ENCODE data around the gene PALM. TPM values are rescaled to one million over a fixed set of nuclear protein-coding genes. Genes with fewer than 3 reads are reported as not detected.

The PALM gene
- total RNA-seq, 1 experiment from 2014 or later = 21.2 TPM

DNA sequence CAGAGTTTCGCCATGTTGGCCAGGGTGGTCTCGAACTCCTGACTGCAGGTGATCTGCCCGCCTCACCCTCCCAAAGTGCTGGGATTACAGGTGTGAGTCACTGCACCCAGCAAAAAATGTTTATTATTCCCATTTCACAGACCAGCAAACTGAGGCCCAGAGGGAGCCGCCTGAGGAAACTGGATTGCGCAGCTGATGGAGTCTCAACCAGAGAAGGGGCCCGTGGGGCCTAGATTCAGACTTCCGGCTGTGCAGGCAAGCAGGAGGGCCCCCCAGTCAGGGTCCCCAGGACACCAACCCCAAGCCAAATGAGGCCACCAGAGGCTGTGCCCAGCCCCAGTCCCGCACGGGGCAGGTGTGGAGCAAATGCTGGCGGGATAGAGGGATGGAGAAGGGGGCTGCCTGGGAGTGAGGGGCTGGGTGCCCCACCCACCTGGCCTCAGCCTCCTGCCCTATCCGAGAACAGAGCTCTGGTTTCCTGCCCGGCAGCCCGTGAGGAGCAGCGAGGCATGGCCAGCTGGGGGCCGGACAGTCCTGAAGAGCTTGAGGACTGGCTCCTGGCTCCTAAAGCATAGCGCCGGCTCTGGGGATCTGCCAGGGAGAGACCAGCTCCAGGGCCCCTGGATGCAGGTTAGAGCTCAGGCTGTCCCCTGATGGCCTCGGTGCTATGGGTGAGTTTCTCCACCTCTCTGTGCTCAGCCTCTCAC is 64.1 kb downstream of the PALM start:
- intact Hi-C loops (cut with micrococcal nuclease; ENCODE audit: unreplicated experiment) = loop anchor here (5.0 kb wide), 2 partner anchors 89 to 209 kb away; partner anchors contain the start of gene WDR18
- POLR2A ChIA-PET (ENCODE audit: low non-redundant PET) = no interaction called here

DNA sequence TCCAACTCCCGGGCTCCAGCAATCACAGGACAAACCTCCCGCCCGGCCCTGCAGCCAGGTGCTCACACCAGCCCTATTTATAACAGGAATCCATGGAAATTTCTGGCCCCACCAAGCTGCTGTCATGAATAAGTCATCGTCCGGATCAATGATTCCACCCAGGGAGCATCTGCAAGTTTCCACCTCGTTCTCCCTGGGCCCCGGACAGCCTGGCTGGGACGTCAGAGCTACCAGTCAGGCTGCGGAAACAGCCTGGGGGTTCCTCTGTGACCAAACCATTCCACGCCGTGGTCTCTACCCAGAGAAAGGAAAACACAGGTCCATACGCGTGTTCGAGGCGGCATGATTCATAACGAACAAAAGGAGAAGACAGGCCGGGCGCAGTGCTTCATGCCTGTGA is 67.8 kb downstream of the PALM start:
- H3K4me3 ChIP-seq (ENCODE audit: low read depth, low read length, poor library complexity, severe bottlenecking) = no peak overlapping the region
- H3K4me1 ChIP-seq (ENCODE audit: insufficient read depth, low read length, poor library complexity, severe bottlenecking) = no peaks in the 10 kb centered on the region
- BruUV-seq (replicated peaks) = no TSS peak
- no peak for DNase-seq (ENCODE audit: low spot score)
- intact Hi-C loops (cut with micrococcal nuclease; ENCODE audit: unreplicated experiment) = no loop called here
- no peaks in the 10 kb centered on the region for H3K27me3 ChIP-seq (replicated peaks; ENCODE audit: insufficient read depth, low read depth, low read length, poor library complexity)
- H3K9me3 ChIP-seq (ENCODE audit: low read depth, low read length, poor library complexity, severe bottlenecking) = no peaks in the 10 kb centered on the region
- ChIA-PET POLR2A (ENCODE audit: low non-redundant PET) (no interaction called here), CTCF (interaction anchor here (0.7 kb wide), 1 partner anchor 214 kb away, joined by 5 read pairs; no protein-coding TSS in a partner anchor)
- no peaks in the 10 kb centered on the region for H3K36me3 ChIP-seq (ENCODE audit: insufficient read depth, low read length, poor library complexity, severe bottlenecking)
- no peak overlapping the region for H3K27ac ChIP-seq (ENCODE audit: low read depth, low read length, poor library complexity, severe bottlenecking)
- TF ChIP-seq EZH2 (IDR thresholded peaks at IDR 0.05; ENCODE audit: borderline replicate concordance, low read depth, low read length, poor library complexity, severe bottlenecking) = no peak
- TF ChIP-seq, protein P1, sequence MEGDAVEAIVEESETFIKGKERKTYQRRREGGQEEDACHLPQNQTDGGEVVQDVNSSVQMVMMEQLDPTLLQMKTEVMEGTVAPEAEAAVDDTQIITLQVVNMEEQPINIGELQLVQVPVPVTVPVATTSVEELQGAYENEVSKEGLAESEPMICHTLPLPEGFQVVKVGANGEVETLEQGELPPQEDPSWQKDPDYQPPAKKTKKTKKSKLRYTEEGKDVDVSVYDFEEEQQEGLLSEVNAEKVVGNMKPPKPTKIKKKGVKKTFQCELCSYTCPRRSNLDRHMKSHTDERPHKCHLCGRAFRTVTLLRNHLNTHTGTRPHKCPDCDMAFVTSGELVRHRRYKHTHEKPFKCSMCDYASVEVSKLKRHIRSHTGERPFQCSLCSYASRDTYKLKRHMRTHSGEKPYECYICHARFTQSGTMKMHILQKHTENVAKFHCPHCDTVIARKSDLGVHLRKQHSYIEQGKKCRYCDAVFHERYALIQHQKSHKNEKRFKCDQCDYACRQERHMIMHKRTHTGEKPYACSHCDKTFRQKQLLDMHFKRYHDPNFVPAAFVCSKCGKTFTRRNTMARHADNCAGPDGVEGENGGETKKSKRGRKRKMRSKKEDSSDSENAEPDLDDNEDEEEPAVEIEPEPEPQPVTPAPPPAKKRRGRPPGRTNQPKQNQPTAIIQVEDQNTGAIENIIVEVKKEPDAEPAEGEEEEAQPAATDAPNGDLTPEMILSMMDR (conservative IDR thresholded peaks at IDR 0.05; ENCODE audit: low read depth, low read length) = no peak

More for the DNA sequence above, 64.1 kb downstream of the PALM start:
- Histone ChIP-seq H3K27me3 (replicated peaks; ENCODE audit: insufficient read depth, low read depth, low read length, poor library complexity) (no peaks in the 10 kb centered on the region), H3K36me3 (ENCODE audit: insufficient read depth, low read length, poor library complexity, severe bottlenecking) (no peaks in the 10 kb centered on the region), H3K9me3 (ENCODE audit: low read depth, low read length, poor library complexity, severe bottlenecking) (no peaks in the 10 kb centered on the region), H3K4me3 (ENCODE audit: low read depth, low read length, poor library complexity, severe bottlenecking) (no peak overlapping the region), H3K4me1 (ENCODE audit: insufficient read depth, low read length, poor library complexity, severe bottlenecking) (no peaks in the 10 kb centered on the region), H3K27ac (ENCODE audit: low read depth, low read length, poor library complexity, severe bottlenecking) (no peak overlapping the region)
- BruUV-seq (replicated peaks) = no TSS peak
- no peak for DNase-seq (ENCODE audit: low spot score)
- CTCF ChIA-PET = interaction anchor here (0.5 to 1.0 kb wide), 2 partner anchors 91 to 254 kb away, joined by 3 read pairs; no protein-coding TSS in a partner anchor
- TF ChIP-seq, protein P1 (conservative IDR thresholded peaks at IDR 0.05; ENCODE audit: low read depth, low read length) = no peak
- TF ChIP-seq EZH2 (IDR thresholded peaks at IDR 0.05; ENCODE audit: borderline replicate concordance, low read depth, low read length, poor library complexity, severe bottlenecking) = no peak

DNA sequence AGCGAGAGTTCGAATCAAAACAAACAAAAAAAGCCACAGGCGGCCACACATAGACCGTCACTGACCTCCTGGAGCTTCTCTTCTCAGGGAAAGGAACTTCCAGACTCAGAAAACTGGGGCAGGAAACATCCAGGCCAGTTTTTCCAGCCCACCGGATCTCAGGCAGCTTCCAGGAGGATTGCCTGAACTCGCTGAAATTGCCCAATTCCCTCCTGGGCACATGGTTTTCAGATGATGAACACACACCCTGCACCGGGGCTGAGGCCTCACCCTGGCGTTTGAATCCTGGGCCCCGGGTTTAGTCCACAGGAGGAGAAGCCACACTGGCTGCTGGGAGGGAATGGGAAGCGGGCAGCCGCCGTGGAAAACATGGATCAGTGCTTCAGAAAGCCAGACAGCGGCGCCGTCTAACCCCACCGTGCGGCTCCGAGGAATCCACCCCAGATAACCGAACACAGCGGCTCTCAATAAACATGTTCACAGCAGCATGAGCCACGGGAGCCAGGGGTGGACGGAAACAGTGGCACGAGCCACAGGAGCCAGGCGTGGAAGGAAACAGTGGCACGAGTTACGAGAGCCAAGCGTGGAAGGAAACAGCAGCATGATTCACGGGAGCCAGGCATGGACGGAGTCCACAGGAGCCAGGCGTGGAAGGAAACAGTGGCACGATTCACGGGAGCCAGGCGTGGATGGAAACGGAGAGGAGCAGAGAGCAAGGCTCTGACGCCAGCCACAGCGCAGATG is 70.3 kb downstream of the PALM start:
- Histone ChIP-seq H3K27me3 (replicated peaks; ENCODE audit: insufficient read depth, low read depth, low read length, poor library complexity) (no peaks in the 10 kb centered on the region), H3K4me1 (ENCODE audit: insufficient read depth, low read length, poor library complexity, severe bottlenecking) (peaks cover 3% of the 10 kb centered on the region), H3K4me3 (ENCODE audit: low read depth, low read length, poor library complexity, severe bottlenecking) (no peak overlapping the region), H3K36me3 (ENCODE audit: insufficient read depth, low read length, poor library complexity, severe bottlenecking) (no peaks in the 10 kb centered on the region), H3K9me3 (ENCODE audit: low read depth, low read length, poor library complexity, severe bottlenecking) (no peaks in the 10 kb centered on the region), H3K27ac (ENCODE audit: low read depth, low read length, poor library complexity, severe bottlenecking) (no peak overlapping the region)
- no TSS peak for BruUV-seq (replicated peaks)
- intact Hi-C loops (cut with micrococcal nuclease; ENCODE audit: unreplicated experiment) = no loop called here
- ChIA-PET CTCF (no interaction called here), POLR2A (ENCODE audit: low non-redundant PET) (no interaction called here)
- no peak for TF ChIP-seq EZH2 (IDR thresholded peaks at IDR 0.05; ENCODE audit: borderline replicate concordance, low read depth, low read length, poor library complexity, severe bottlenecking)
- TF ChIP-seq, protein P1 (conservative IDR thresholded peaks at IDR 0.05; ENCODE audit: low read depth, low read length) = no peak
- DNase-seq (ENCODE audit: low spot score) = peak; percentile 68
